Measurements from ENCODE around the gene AMH.

- TF ChIP-seq, protein P1, sequence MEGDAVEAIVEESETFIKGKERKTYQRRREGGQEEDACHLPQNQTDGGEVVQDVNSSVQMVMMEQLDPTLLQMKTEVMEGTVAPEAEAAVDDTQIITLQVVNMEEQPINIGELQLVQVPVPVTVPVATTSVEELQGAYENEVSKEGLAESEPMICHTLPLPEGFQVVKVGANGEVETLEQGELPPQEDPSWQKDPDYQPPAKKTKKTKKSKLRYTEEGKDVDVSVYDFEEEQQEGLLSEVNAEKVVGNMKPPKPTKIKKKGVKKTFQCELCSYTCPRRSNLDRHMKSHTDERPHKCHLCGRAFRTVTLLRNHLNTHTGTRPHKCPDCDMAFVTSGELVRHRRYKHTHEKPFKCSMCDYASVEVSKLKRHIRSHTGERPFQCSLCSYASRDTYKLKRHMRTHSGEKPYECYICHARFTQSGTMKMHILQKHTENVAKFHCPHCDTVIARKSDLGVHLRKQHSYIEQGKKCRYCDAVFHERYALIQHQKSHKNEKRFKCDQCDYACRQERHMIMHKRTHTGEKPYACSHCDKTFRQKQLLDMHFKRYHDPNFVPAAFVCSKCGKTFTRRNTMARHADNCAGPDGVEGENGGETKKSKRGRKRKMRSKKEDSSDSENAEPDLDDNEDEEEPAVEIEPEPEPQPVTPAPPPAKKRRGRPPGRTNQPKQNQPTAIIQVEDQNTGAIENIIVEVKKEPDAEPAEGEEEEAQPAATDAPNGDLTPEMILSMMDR (conservative IDR thresholded peaks at IDR 0.05 in 1 of 2, IDR thresholded peaks at IDR 0.05 in 1 of 2; ENCODE audit: extremely low read depth in 1 of 2, insufficient read depth in 1 of 2, low read depth in 1 of 2, low read length in 2 of 2): no peak
- no peak for TF ChIP-seq EZH2 (IDR thresholded peaks at IDR 0.05; ENCODE audit: borderline replicate concordance, low read length)
Measured at GRCh38 chr19:2237051-2237868, 11.9 kb upstream of the AMH start.

All from mammary epithelial cell (primary cell).